A673 (cell line): ENCODE data around the gene DDIAS.

Experiments
- EZH2 ChIP-seq: fragments of 200-600 bp; sonication (generic); IDR thresholded peaks from 2 replicates; pipeline ENCODE4 v1.6.1; 2017; ENCODE audit warnings: borderline replicate concordance, low read depth, mild to moderate bottlenecking, mixed read lengths, antibody characterized with exemption, low read length; ENCODE audit not compliant: poor library complexity, severe bottlenecking
- TF ChIP-seq, protein P1 (sequence below): fragments of 300-800, 200-600 bp; sonication (generic); conservative IDR thresholded peaks from 2 replicates; pipeline ENCODE4 v1.5.1; 2017; ENCODE audit warnings: low read depth, mild to moderate bottlenecking, antibody characterized with exemption, low read length, moderate library complexity, mixed read lengths

DNA sequence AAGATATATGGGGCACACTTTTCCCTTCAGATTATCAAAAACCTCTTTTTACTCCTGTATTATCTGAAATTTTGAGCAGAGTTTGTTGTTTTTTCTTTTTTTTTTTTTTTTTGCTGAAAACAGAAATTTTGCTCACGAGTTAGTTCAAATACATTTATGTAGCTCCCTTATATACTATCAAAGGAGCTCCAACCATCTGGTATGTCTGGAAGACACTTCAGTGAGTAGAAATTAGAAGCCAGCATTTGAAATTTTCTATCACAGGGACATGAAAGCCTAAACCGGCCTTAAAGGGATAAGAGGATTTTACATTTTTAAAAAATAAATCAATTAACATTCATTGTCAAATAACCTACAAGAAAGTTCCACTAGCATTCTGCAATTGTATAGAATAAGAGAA, 73.3 kb downstream of the DDIAS start:
- TF ChIP-seq, protein P1, sequence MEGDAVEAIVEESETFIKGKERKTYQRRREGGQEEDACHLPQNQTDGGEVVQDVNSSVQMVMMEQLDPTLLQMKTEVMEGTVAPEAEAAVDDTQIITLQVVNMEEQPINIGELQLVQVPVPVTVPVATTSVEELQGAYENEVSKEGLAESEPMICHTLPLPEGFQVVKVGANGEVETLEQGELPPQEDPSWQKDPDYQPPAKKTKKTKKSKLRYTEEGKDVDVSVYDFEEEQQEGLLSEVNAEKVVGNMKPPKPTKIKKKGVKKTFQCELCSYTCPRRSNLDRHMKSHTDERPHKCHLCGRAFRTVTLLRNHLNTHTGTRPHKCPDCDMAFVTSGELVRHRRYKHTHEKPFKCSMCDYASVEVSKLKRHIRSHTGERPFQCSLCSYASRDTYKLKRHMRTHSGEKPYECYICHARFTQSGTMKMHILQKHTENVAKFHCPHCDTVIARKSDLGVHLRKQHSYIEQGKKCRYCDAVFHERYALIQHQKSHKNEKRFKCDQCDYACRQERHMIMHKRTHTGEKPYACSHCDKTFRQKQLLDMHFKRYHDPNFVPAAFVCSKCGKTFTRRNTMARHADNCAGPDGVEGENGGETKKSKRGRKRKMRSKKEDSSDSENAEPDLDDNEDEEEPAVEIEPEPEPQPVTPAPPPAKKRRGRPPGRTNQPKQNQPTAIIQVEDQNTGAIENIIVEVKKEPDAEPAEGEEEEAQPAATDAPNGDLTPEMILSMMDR: no peak
- no peak for TF ChIP-seq EZH2
